GM12878 (cell line): ENCODE data around the gene TIAM1. TPM values are rescaled to one million over a fixed set of nuclear protein-coding genes. Genes with fewer than 3 reads are reported as not detected.

ENCODE experiments used
- ATAC-seq: fragments of 200-7000 bp; cut with Tn5 transposase; 3 replicates; pipeline ENCODE4 v1.9.1; 2020; ENCODE audit warnings: mild to moderate bottlenecking, moderate library complexity
- BruUV-seq: library from RNA; stranded (reverse); fragments of 400-500 nt; replicated peaks from 2 replicates; lab custom pipeline; 2021; lab: Mats Ljungman, UMichigan
- CTCF ChIA-PET: fragments of 300-600 bp; sonication (Branson Sonifier 250); formaldehyde crosslinking; extraction: SDS; loops from one replicate; lab custom pipeline; 2021; ENCODE audit warnings: inconsistent platforms; lab: Yijun Ruan, JAX
- POLR2A ChIA-PET: fragments of 350-600 bp; formaldehyde crosslinking; extraction: SDS; loops from one replicate; lab custom pipeline; 2021; ENCODE audit warnings: inconsistent platforms; lab: Charles Lee
- RAD21 ChIA-PET: fragments of 300-600 bp; sonication (Branson Sonifier 250); formaldehyde crosslinking; loops from one replicate; lab custom pipeline; 2023; ENCODE audit warnings: antibody characterized with exemption; ENCODE audit not compliant: unreplicated experiment; lab: Charles Lee
- SMC1A ChIA-PET: fragments of 300-600 bp; sonication (Branson Sonifier 250); formaldehyde crosslinking; loops from one replicate; lab custom pipeline; 2023; ENCODE audit not compliant: unreplicated experiment, uncharacterized antibody; lab: Charles Lee
- DNase-seq: peaks from one replicate; pipeline ENCODE4 v3.0.0-alpha.2; 2011; ENCODE audit warnings: low read depth, low spot score
- FAIRE-seq: peaks from 3 replicates; lab custom pipeline; 2011; peaks lifted over from hg19 to GRCh38; lab: Jason Lieb, UNC
- H2AFZ ChIP-seq: 2 replicates; pipeline ENCODE4 v1.6.0; 2011; ENCODE audit warnings: low read depth, low read length, control low read depth; ENCODE audit not compliant: control insufficient read depth
- H3K27ac ChIP-seq: 2 replicates; pipeline ENCODE4 v1.5.1; 2011; ENCODE audit warnings: control low read depth; ENCODE audit not compliant: control insufficient read depth, insufficient read depth
- H3K27me3 ChIP-seq, 2 experiments: replicated peaks in 1 of 2; 2 replicates each; pipeline versions ENCODE4 v1.6.0 to v1.6.1; 2011; ENCODE audit warnings: low read length in 1 of 2; ENCODE audit not compliant: control insufficient read depth in 2 of 2, insufficient read depth in 2 of 2
- H3K36me3 ChIP-seq, 2 experiments: 2 replicates each; pipeline ENCODE4 v1.5.1; 2011; ENCODE audit warnings: low read length in 1 of 2; ENCODE audit not compliant: control insufficient read depth in 2 of 2, insufficient read depth in 2 of 2
- H3K4me1 ChIP-seq: 2 replicates; pipeline ENCODE4 v1.6.1; 2011; ENCODE audit warnings: mild to moderate bottlenecking, low read length, moderate library complexity, mixed read lengths; ENCODE audit not compliant: control insufficient read depth, insufficient read depth
- H3K4me2 ChIP-seq: 2 replicates; pipeline ENCODE4 v1.6.0; 2011; ENCODE audit warnings: control low read depth; ENCODE audit not compliant: control insufficient read depth, insufficient read depth
- H3K4me3 ChIP-seq: fragments of 200-600 bp; sonication (generic); 2 replicates; pipeline ENCODE4 v1.5.1; 2016
- H3K79me2 ChIP-seq: 2 replicates; pipeline ENCODE4 v1.6.0; 2011; ENCODE audit warnings: low read length; ENCODE audit not compliant: control insufficient read depth, insufficient read depth
- H3K9ac ChIP-seq: 2 replicates; pipeline ENCODE4 v1.8.0; 2011; ENCODE audit warnings: low read length, control low read depth, mixed read lengths; ENCODE audit not compliant: control insufficient read depth, insufficient read depth
- H3K9me3 ChIP-seq: replicated peaks from 3 replicates; pipeline ENCODE4 v1.5.1; 2011; ENCODE audit warnings: mild to moderate bottlenecking, low read length; ENCODE audit not compliant: control insufficient read depth, insufficient read depth
- H4K20me1 ChIP-seq: 2 replicates; pipeline ENCODE4 v1.6.0; 2011; ENCODE audit not compliant: control insufficient read depth, insufficient read depth
- E2F4 ChIP-seq: IDR thresholded peaks from 2 replicates; pipeline ENCODE4 v1.6.1; 2012; ENCODE audit warnings: low read depth, low read length, improper control_type of control experiment
- HCFC1 ChIP-seq: fragments of 150-350 bp; IDR thresholded peaks from 2 replicates; pipeline ENCODE4 v1.6.1; 2014; ENCODE audit warnings: low read length
- HSF1 ChIP-seq: fragments of 150-350 bp; IDR thresholded peaks from 2 replicates; pipeline ENCODE4 v1.6.1; 2014; ENCODE audit warnings: mild to moderate bottlenecking, low read depth, low read length
- IRF5 ChIP-seq: fragments of 450-650 bp; IDR thresholded peaks from 2 replicates; pipeline ENCODE4 v1.6.1; 2017; ENCODE audit warnings: borderline replicate concordance
- KLF5 ChIP-seq: fragments of 450-650 bp; IDR thresholded peaks from 2 replicates; pipeline ENCODE4 v1.6.1; 2014; ENCODE audit warnings: mild to moderate bottlenecking; ENCODE audit not compliant: partially characterized antibody
- MAX ChIP-seq: IDR thresholded peaks from 2 replicates; pipeline ENCODE4 v1.6.1; 2012; ENCODE audit warnings: low read depth, low read length, improper control_type of control experiment
- NR2C2 ChIP-seq: IDR thresholded peaks from 2 replicates; pipeline ENCODE4 v1.6.1; 2011; ENCODE audit warnings: borderline replicate concordance, low read depth; ENCODE audit not compliant: control insufficient read depth, insufficient read length
- PKNOX1 ChIP-seq: fragments of 450-650 bp; IDR thresholded peaks from 2 replicates; pipeline ENCODE4 v1.6.1; 2016; ENCODE audit warnings: mild to moderate bottlenecking
- POLR2A ChIP-seq: IDR thresholded peaks from 2 replicates; pipeline ENCODE4 v1.6.1; 2011; ENCODE audit warnings: low read depth, mild to moderate bottlenecking, low read length
- POU2F2 ChIP-seq: IDR thresholded peaks from 3 replicates; pipeline ENCODE4 v1.6.1; 2011; ENCODE audit warnings: low read depth, mild to moderate bottlenecking, low read length, borderline replicate concordance
- RAD21 ChIP-seq: IDR thresholded peaks from 2 replicates; pipeline ENCODE4 v1.6.1; 2011; ENCODE audit warnings: mild to moderate bottlenecking, low read depth, low read length, moderate library complexity; ENCODE audit not compliant: insufficient read depth
- RCOR1 ChIP-seq: conservative IDR thresholded peaks from 2 replicates; pipeline ENCODE4 v1.6.1; 2012; ENCODE audit warnings: low read depth, low read length, improper control_type of control experiment
- ZNF217 ChIP-seq: fragments of 450-650 bp; IDR thresholded peaks from 2 replicates; pipeline ENCODE4 v1.6.1; 2017; ENCODE audit warnings: antibody characterized with exemption, mild to moderate bottlenecking
- ZNF592 ChIP-seq: fragments of 450-650 bp; IDR thresholded peaks from 2 replicates; pipeline ENCODE4 v1.6.1; 2017; ENCODE audit warnings: mild to moderate bottlenecking, moderate library complexity
- WGBS: methylation state at CpG from one replicate; pipeline ENCODE4 v1.1.6; 2016; ENCODE audit warnings: low lambda C conversion rate; ENCODE audit not compliant: insufficient replicate concordance, insufficient coverage; ENCODE audit errors: missing lambda C conversion rate; 5-methylcytosine and 5-hydroxymethylcytosine counted together
- in situ Hi-C: fragments of 300-500 bp; cut with MboI; formaldehyde crosslinking; loops from 9 replicates; pipeline ENCODE4 v1.14.3; 2018; ENCODE audit warnings: mixed read lengths
- intact Hi-C: fragments of 100-400 bp; cut with micrococcal nuclease; formaldehyde crosslinking; loops from one replicate; pipeline ENCODE4 v1.14.2; 2022; ENCODE audit not compliant: unreplicated experiment
- polyA plus RNA-seq, 11 experiments: library from polyadenylated mRNA; depleted of rRNA in 4 of 11; unstranded in 6 of 11; stranded (reverse) in 5 of 11; fragments of >200 nt; fragmentation: Nextera tagmentation in 4 of 11; fragmentation: Illumina TruSeq in 1 of 11; extraction: Ambion mirVana in 4 of 11; extraction: Trizol in 1 of 11; gene quantifications; 1 replicate in 1 of 11; 2 replicates in 10 of 11; pipeline versions ENCODE4 v1.2.1 to v1.2.3, GENCODE V29; 2011 to 2016; ENCODE audit warnings: inconsistent platforms in 2 of 11, missing spikeins in 2 of 11, low read depth in 1 of 11
- total RNA-seq, 4 experiments: library from RNA; depleted of rRNA in 3 of 4; stranded (reverse); fragments of >200 nt in 3 of 4; fragmentation: Illumina TruSeq in 1 of 4; extraction: Trizol in 1 of 4; gene quantifications; 2 replicates each; pipeline versions ENCODE4 v1.2.1 to v1.2.3, GENCODE V29; 2013 to 2021

The TIAM1 gene
- total and polyA plus RNA-seq, 10 of the 15 experiments (the other 5 are each of a cell fraction or from before 2014, with no cell fraction given): 0.31 to 35.9 (median 0.78) TPM

- in situ Hi-C loops: no loop called here
- POLR2A ChIA-PET: no interaction called here
Observed at GRCh38 chr21:31374395-31374794, 30.3 kb upstream of the TIAM1 start.

More at GRCh38 chr21:31374395-31374794, 30.3 kb upstream of the TIAM1 start:
- no peak overlapping the region for H3K4me3 ChIP-seq
- TF ChIP-seq POLR2A (no peak), NR2C2 (no peak), RAD21 (no peak), KLF5 (no peak), E2F4 (no peak), MAX (no peak), HCFC1 (no peak), HSF1 (no peak), ZNF592 (no peak), RCOR1 (no peak), POU2F2 (no peak), IRF5 (no peak), PKNOX1 (no peak), ZNF217 (no peak)
- no peaks in the 10 kb centered on the region for H4K20me1 ChIP-seq
- CTCF ChIA-PET: no interaction called here
- H3K9ac ChIP-seq: no peak overlapping the region
- no peak for ATAC-seq
- no peaks in the 10 kb centered on the region for H3K4me1 ChIP-seq
- RAD21 ChIA-PET: no interaction called here
- H3K79me2 ChIP-seq: no peaks in the 10 kb centered on the region
- FAIRE-seq: no peak
- intact Hi-C loops: no loop called here
- SMC1A ChIA-PET: no interaction called here
- H3K36me3 ChIP-seq: no peaks in the 10 kb centered on the region
- no peak for DNase-seq
- H3K27ac ChIP-seq: no peak overlapping the region
- 34% methylated on average over 4 of the region's 4 CpGs for WGBS
- BruUV-seq: no TSS peak
- H2AFZ ChIP-seq: no peak overlapping the region
- H3K27me3 ChIP-seq: no peaks in the 10 kb centered on the region
- H3K4me2 ChIP-seq: no peak overlapping the region
- H3K9me3 ChIP-seq: no peaks in the 10 kb centered on the region
